IMR-90 (cell line): ENCODE measurements around the gene CD2BP2. TPM values are rescaled to one million over a fixed set of nuclear protein-coding genes. Genes with fewer than 3 reads are reported as not detected.

Source experiments
- ATAC-seq: fragments of 200-7000 bp; cut with Tn5 transposase; 2 replicates; pipeline ENCODE4 v1.9.1; 2020; ENCODE audit warnings: low read depth, mild to moderate bottlenecking, moderate library complexity
- BruUV-seq: library from RNA; stranded (reverse); fragments of 400-500 nt; replicated peaks from 2 replicates; lab custom pipeline; 2021; lab: Mats Ljungman, UMichigan
- CTCF ChIA-PET: fragments of 300-600 bp; formaldehyde crosslinking; extraction: SDS; loops from one replicate; lab custom pipeline; 2021; ENCODE audit warnings: antibody characterized with exemption; lab: Yijun Ruan, JAX
- POLR2A ChIA-PET: fragments of 300-600 bp; sonication (Branson Sonifier 250); formaldehyde crosslinking; loops from one replicate; lab custom pipeline; 2022; ENCODE audit warnings: antibody characterized with exemption; ENCODE audit not compliant: unreplicated experiment; lab: Charles Lee
- DNase-seq: peaks from one replicate; pipeline ENCODE4 v3.0.0; 2013
- H2AFZ ChIP-seq: replicated peaks from 2 replicates; pipeline ENCODE3; 2013; ENCODE audit warnings: low read length, mild to moderate bottlenecking; ENCODE audit not compliant: poor library complexity
- H2AK5ac ChIP-seq: 2 replicates; pipeline ENCODE4 v1.6.1; 2013; ENCODE audit warnings: low read depth, low read length, inconsistent platforms
- H2AK9ac ChIP-seq: replicated peaks from 2 replicates; pipeline ENCODE3; 2013; ENCODE audit warnings: mild to moderate bottlenecking, low read depth, low read length, moderate library complexity; ENCODE audit not compliant: poor library complexity
- H2BK120ac ChIP-seq: 2 replicates; pipeline ENCODE4 v1.6.1; 2013; ENCODE audit warnings: low read depth, low read length, inconsistent platforms
- H2BK15ac ChIP-seq: 3 replicates; pipeline ENCODE4 v1.6.1; 2013; ENCODE audit warnings: low read depth, low read length, inconsistent platforms
- H2BK20ac ChIP-seq: 2 replicates; pipeline ENCODE4 v1.6.1; 2013; ENCODE audit warnings: low read depth, mild to moderate bottlenecking, inconsistent platforms, low read length, moderate library complexity
- H2BK5ac ChIP-seq: 2 replicates; pipeline ENCODE4 v1.6.1; 2013; ENCODE audit warnings: mild to moderate bottlenecking, low read depth, low read length, inconsistent platforms; ENCODE audit not compliant: poor library complexity, severe bottlenecking
- H3K14ac ChIP-seq: replicated peaks from 2 replicates; pipeline ENCODE4 v1.6.1; 2013; ENCODE audit warnings: low read depth, low read length, inconsistent platforms
- H3K18ac ChIP-seq: 2 replicates; pipeline ENCODE4 v1.6.1; 2013; ENCODE audit warnings: low read depth, low read length, control low read depth
- H3K23ac ChIP-seq: 2 replicates; pipeline ENCODE4 v1.6.1; 2013; ENCODE audit warnings: low read depth, low read length, inconsistent platforms
- H3K27ac ChIP-seq: 2 replicates; pipeline ENCODE4 v1.5.1; 2013; ENCODE audit warnings: mild to moderate bottlenecking, control low read depth, low read length; ENCODE audit not compliant: insufficient read depth
- H3K27me3 ChIP-seq: 2 replicates; pipeline ENCODE4 v1.6.1; 2013; ENCODE audit warnings: low read length; ENCODE audit not compliant: control insufficient read depth, insufficient read depth
- H3K36me3 ChIP-seq: 2 replicates; pipeline ENCODE4 v1.6.1; 2013; ENCODE audit warnings: low read length, mixed read lengths; ENCODE audit not compliant: control insufficient read depth, insufficient read depth
- H3K4ac ChIP-seq: 2 replicates; pipeline ENCODE4 v1.6.1; 2013; ENCODE audit warnings: low read depth, low read length, inconsistent platforms
- H3K4me1 ChIP-seq: 2 replicates; pipeline ENCODE4 v1.6.1; 2013; ENCODE audit warnings: low read length, mixed read lengths; ENCODE audit not compliant: control insufficient read depth, insufficient read depth
- H3K4me2 ChIP-seq: 2 replicates; pipeline ENCODE4 v1.6.1; 2013; ENCODE audit warnings: low read depth, mild to moderate bottlenecking, control low read depth, low read length, moderate library complexity
- H3K4me3 ChIP-seq: 2 replicates; pipeline ENCODE4 v1.5.1; 2013; ENCODE audit warnings: low read depth, mild to moderate bottlenecking, control low read depth, low read length, moderate library complexity; ENCODE audit not compliant: insufficient read depth
- H3K56ac ChIP-seq: 2 replicates; pipeline ENCODE4 v1.6.1; 2013; ENCODE audit warnings: low read length, inconsistent platforms; ENCODE audit not compliant: insufficient read depth; ENCODE audit errors: extremely low read depth
- H3K79me1 ChIP-seq, 2 experiments: 2 replicates each; pipeline ENCODE4 v1.6.1; 2013; ENCODE audit warnings: low read length in 2 of 2, inconsistent platforms in 1 of 2, low read depth in 1 of 2
- H3K9ac ChIP-seq: 2 replicates; pipeline ENCODE4 v1.6.1; 2013; ENCODE audit warnings: low read depth, low read length, control low read depth
- H3K9me1 ChIP-seq: 2 replicates; pipeline ENCODE4 v1.6.1; 2013; ENCODE audit warnings: low read length, inconsistent platforms; ENCODE audit not compliant: insufficient read depth
- H3K9me3 ChIP-seq: 2 replicates; pipeline ENCODE4 v1.6.1; 2013; ENCODE audit warnings: low read length; ENCODE audit not compliant: control insufficient read depth, insufficient read depth
- H4K20me1 ChIP-seq: 2 replicates; pipeline ENCODE4 v1.6.1; 2013; ENCODE audit warnings: low read length, inconsistent platforms; ENCODE audit not compliant: insufficient read depth
- H4K5ac ChIP-seq: 2 replicates; pipeline ENCODE4 v1.6.1; 2013; ENCODE audit warnings: mild to moderate bottlenecking, low read depth, low read length, control low read depth
- H4K8ac ChIP-seq, 2 experiments: 2 replicates each; pipeline ENCODE4 v1.6.1; 2013; ENCODE audit warnings: low read depth in 2 of 2, low read length in 2 of 2, control low read depth in 1 of 2, inconsistent platforms in 1 of 2
- H4K91ac ChIP-seq: 2 replicates; pipeline ENCODE4 v1.6.1; 2013; ENCODE audit warnings: low read depth, low read length, inconsistent platforms; ENCODE audit not compliant: insufficient read depth
- CEBPB ChIP-seq: IDR thresholded peaks from 2 replicates; pipeline ENCODE4 v1.6.1; 2012; ENCODE audit warnings: low read depth, low read length, improper control_type of control experiment
- CHD1 ChIP-seq: IDR thresholded peaks from 2 replicates; pipeline ENCODE4 v1.6.1; 2012; ENCODE audit warnings: low read depth, low read length, improper control_type of control experiment
- ELK1 ChIP-seq: fragments of 150-350 bp; IDR thresholded peaks from 2 replicates; pipeline ENCODE4 v1.6.1; 2016; ENCODE audit warnings: low read depth, mild to moderate bottlenecking, low read length, moderate library complexity, borderline replicate concordance
- FOS ChIP-seq: fragments of 150-350 bp; IDR thresholded peaks from 2 replicates; pipeline ENCODE4 v1.6.1; 2016; ENCODE audit warnings: low read depth, low read length
- MAFK ChIP-seq: IDR thresholded peaks from 2 replicates; pipeline ENCODE4 v1.6.1; 2012; ENCODE audit warnings: low read depth, low read length, improper control_type of control experiment
- MAZ ChIP-seq: IDR thresholded peaks from 2 replicates; pipeline ENCODE4 v1.6.1; 2012; ENCODE audit warnings: low read depth, mild to moderate bottlenecking, low read length, improper control_type of control experiment, moderate library complexity, borderline replicate concordance
- MXI1 ChIP-seq: IDR thresholded peaks from 2 replicates; pipeline ENCODE4 v1.6.1; 2012; ENCODE audit warnings: low read depth, mild to moderate bottlenecking, low read length, moderate library complexity, borderline replicate concordance
- NFE2L2 ChIP-seq: fragments of 150-350 bp; IDR thresholded peaks from 2 replicates; pipeline ENCODE4 v1.6.1; 2016; ENCODE audit warnings: low read depth, mild to moderate bottlenecking, low read length
- RAD21 ChIP-seq: IDR thresholded peaks from 2 replicates; pipeline ENCODE4 v1.6.1; 2012; ENCODE audit warnings: low read length, improper control_type of control experiment
- SMC3 ChIP-seq: fragments of 150-350 bp; IDR thresholded peaks from 2 replicates; pipeline ENCODE4 v1.6.1; 2016; ENCODE audit warnings: low read depth, mild to moderate bottlenecking, antibody characterized with exemption, low read length, moderate library complexity
- USF2 ChIP-seq: fragments of 150-350 bp; IDR thresholded peaks from 2 replicates; pipeline ENCODE4 v1.6.1; 2017; ENCODE audit warnings: mild to moderate bottlenecking, antibody characterized with exemption, low read length, low read depth
- WGBS, 2 experiments: methylation state at CpG; one replicate each; pipeline versions ENCODE4 v1.1.5 to v1.1.7; 2013; ENCODE audit warnings: missing lambda C conversion rate in 2 of 2; ENCODE audit not compliant: insufficient read length in 1 of 2; ENCODE audit errors: extremely low coverage in 2 of 2; 5-methylcytosine and 5-hydroxymethylcytosine counted together
- dilution Hi-C: fragments of 300-500 bp; cut with HindIII; formaldehyde crosslinking; loops from one replicate; pipeline ENCODE4 v1.14.3; 2018; ENCODE audit warnings: low sequenced_read_pairs; ENCODE audit not compliant: unreplicated experiment
- in situ Hi-C: fragments of 300-500 bp; cut with MboI; formaldehyde crosslinking; loops from 3 replicates; pipeline ENCODE4 v1.14.3; 2019; ENCODE audit warnings: low sequenced_read_pairs, inconsistent platforms, mixed read lengths
- intact Hi-C: fragments of 100-400 bp; cut with micrococcal nuclease; formaldehyde crosslinking; loops from 2 replicates; pipeline ENCODE4 v1.10.0; 2022
- polyA plus RNA-seq, 3 experiments: library from polyadenylated mRNA; depleted of rRNA; stranded (reverse); fragments of >200 nt; gene quantifications; 2 replicates each; pipeline ENCODE4 v1.2.3, GENCODE V29; 2012; ENCODE audit warnings: low replicate concordance in 1 of 3
- total RNA-seq: library from RNA; depleted of rRNA; stranded (reverse); fragments of >200 nt; gene quantifications from 2 replicates; pipeline ENCODE4 v1.2.3, GENCODE V29; 2012
- TF ChIP-seq, protein P1 (sequence below): conservative IDR thresholded peaks from 2 replicates; pipeline ENCODE4 v1.5.1; 2012; ENCODE audit warnings: mild to moderate bottlenecking, low read depth, low read length, improper control_type of control experiment

CD2BP2 gene
- total and polyA plus RNA-seq, 2 of the 4 experiments (the other 2 are of a cell fraction), result 29.6 to 41.1 TPM

DNA sequence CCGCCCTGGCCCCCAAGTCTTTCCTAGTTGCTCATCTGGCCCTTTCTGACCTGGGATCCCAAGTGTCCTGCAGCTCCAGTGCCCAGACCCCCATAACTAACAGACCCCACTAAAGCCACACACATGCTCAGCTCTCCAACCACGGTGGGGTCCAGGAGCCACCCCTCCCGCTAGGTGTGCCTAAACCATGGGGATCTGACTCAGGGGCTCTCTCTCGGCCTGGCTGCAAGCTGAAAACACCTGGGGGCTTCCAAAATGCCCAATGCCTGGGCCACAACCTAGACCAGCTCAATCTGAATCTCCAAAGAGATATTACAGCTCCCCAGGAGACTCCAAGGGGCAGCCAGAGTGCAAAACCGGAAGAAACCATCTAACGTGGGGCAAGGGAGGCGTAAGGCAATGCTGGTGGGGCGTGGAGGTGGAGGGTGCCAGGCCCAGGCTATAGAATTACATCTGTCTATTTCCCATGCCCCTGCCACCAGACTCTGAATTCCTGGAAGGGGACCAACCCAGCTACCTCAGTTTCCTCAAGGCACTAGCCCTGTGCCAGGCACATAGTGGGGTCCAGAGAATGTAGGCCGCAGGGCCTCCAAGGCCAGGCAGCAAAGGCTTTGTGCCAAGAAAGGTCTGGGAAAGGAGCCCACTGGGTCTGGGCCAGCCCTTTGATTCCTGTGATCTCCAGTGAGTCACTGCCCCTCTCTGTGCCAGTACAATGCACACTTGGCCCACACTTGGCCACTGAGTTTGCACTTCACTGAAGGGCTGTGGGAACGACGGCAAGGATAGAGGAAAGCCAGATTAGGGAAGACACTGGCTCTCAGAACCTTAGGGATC is 3.3 kb downstream of the CD2BP2 start (continued):
- no peak for TF ChIP-seq MXI1
- TF ChIP-seq RAD21, result no peak

GRCh38 chr16:30351001-30351441 is 4.1 kb downstream of the CD2BP2 start:
- Histone ChIP-seq H3K9ac (no peak overlapping the region), H3K4ac (no peak overlapping the region), H3K27ac (no peak overlapping the region), H2AFZ (no peak overlapping the region), H3K4me3 (no peak overlapping the region), H2AK9ac (no peak overlapping the region), H4K8ac (no peak overlapping the region), H3K4me2 (no peak overlapping the region), H2BK5ac (no peak overlapping the region), H3K4me1 (peaks cover 5% of the 10 kb centered on the region; the same call in 1 of the 2 replicates), H3K23ac (no peak overlapping the region), H3K27me3 (no peaks in the 10 kb centered on the region), H2BK120ac (no peak overlapping the region), H3K18ac (no peak overlapping the region), H2BK20ac (no peak overlapping the region), H3K36me3 (peaks cover 27% of the 10 kb centered on the region), H2BK15ac (no peak overlapping the region), H3K9me3 (no peaks in the 10 kb centered on the region), H3K14ac (no peak overlapping the region), H3K79me1 (peaks cover 0 to 62% of the 10 kb centered on the region in 2 experiments; a peak in 2 of 4 replicates), H3K56ac (no peak overlapping the region), H4K91ac (no peak overlapping the region), H2AK5ac (no peak overlapping the region), H3K9me1 (peaks cover 5% of the 10 kb centered on the region; the same call in 1 of the 2 replicates), H4K5ac (no peak overlapping the region), H4K20me1 (peaks cover 17% of the 10 kb centered on the region; the same call in 1 of the 2 replicates)
- no TSS peak for BruUV-seq
- intact Hi-C loops, result no loop called here
- CTCF ChIA-PET, result no interaction called here
- in situ Hi-C loops, result no loop called here
- dilution Hi-C loops, result no loop called here
- ATAC-seq (no peak), DNase-seq (no peak)
- 94% methylated on average over 7 of the region's 15 CpGs; no CpG with 5 or more reads in 1 of the 2 experiments for WGBS, 2 experiments
- POLR2A ChIA-PET, result interaction anchor here (0.6 kb wide), 1 partner anchor 9 kb away, joined by 4 read pairs; no protein-coding TSS in a partner anchor
- TF ChIP-seq ELK1 (no peak), MAZ (no peak), FOS (no peak), CHD1 (no peak), NFE2L2 (no peak), SMC3 (no peak), CEBPB (no peak), MAFK (no peak), USF2 (no peak)
- TF ChIP-seq, protein P1, sequence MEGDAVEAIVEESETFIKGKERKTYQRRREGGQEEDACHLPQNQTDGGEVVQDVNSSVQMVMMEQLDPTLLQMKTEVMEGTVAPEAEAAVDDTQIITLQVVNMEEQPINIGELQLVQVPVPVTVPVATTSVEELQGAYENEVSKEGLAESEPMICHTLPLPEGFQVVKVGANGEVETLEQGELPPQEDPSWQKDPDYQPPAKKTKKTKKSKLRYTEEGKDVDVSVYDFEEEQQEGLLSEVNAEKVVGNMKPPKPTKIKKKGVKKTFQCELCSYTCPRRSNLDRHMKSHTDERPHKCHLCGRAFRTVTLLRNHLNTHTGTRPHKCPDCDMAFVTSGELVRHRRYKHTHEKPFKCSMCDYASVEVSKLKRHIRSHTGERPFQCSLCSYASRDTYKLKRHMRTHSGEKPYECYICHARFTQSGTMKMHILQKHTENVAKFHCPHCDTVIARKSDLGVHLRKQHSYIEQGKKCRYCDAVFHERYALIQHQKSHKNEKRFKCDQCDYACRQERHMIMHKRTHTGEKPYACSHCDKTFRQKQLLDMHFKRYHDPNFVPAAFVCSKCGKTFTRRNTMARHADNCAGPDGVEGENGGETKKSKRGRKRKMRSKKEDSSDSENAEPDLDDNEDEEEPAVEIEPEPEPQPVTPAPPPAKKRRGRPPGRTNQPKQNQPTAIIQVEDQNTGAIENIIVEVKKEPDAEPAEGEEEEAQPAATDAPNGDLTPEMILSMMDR, result no peak
